ENCODE measurements around the gene DICER1. TPM values are rescaled to one million over a fixed set of nuclear protein-coding genes. Genes with fewer than 3 reads are reported as not detected.

The DICER1 gene
- total RNA-seq, 1 donor from 2014 or later, result 27.6 TPM

GRCh38 chr14:95192311-95192710 is 35.0 kb upstream of the DICER1 start:
- Histone ChIP-seq H3K27me3 (ENCODE audit: control insufficient read depth, insufficient read depth, low read length) (no peaks in the 10 kb centered on the region), H3K4me3 (ENCODE audit: low read depth, low read length) (no peak overlapping the region), H3K36me3 (ENCODE audit: control insufficient read depth, insufficient read depth, low read length) (peaks cover 3% of the 10 kb centered on the region)
- DNase-seq (ENCODE audit: low read depth) (no peak), FAIRE-seq (no peak)
- TF ChIP-seq CTCF (IDR thresholded peaks at IDR 0.05; ENCODE audit: insufficient read depth, low read length, severe bottlenecking), result no peak

- Histone ChIP-seq H3K36me3 (ENCODE audit: control insufficient read depth, insufficient read depth, low read length) (peaks cover 3% of the 10 kb centered on the region), H3K27me3 (ENCODE audit: control insufficient read depth, insufficient read depth, low read length) (no peaks in the 10 kb centered on the region), H3K4me3 (ENCODE audit: low read depth, low read length) (no peak overlapping the region)
- FAIRE-seq, result no peak
- no peak for TF ChIP-seq CTCF (IDR thresholded peaks at IDR 0.05; ENCODE audit: insufficient read depth, low read length, severe bottlenecking)
- DNase-seq (ENCODE audit: low read depth), result no peak
These were observed 34.3 kb upstream of the DICER1 start for GRCh38 chr14:95191445-95192199.

- no peak for TF ChIP-seq CTCF (IDR thresholded peaks at IDR 0.05; ENCODE audit: insufficient read depth, low read length, severe bottlenecking)
- no peak for FAIRE-seq
- no peak for DNase-seq (ENCODE audit: low read depth)
- Histone ChIP-seq H3K27me3 (ENCODE audit: control insufficient read depth, insufficient read depth, low read length) (no peaks in the 10 kb centered on the region), H3K4me3 (ENCODE audit: low read depth, low read length) (no peak overlapping the region), H3K36me3 (ENCODE audit: control insufficient read depth, insufficient read depth, low read length) (peaks cover 3% of the 10 kb centered on the region)
These were observed 33.5 kb upstream of the DICER1 start for GRCh38 chr14:95190857-95191256.

GRCh38 chr14:95190346-95190840 is 33.1 kb upstream of the DICER1 start:
- no peak overlapping the region for H3K4me3 ChIP-seq (ENCODE audit: low read depth, low read length)
- FAIRE-seq, result no peak
- peaks cover 3% of the 10 kb centered on the region for H3K36me3 ChIP-seq (ENCODE audit: control insufficient read depth, insufficient read depth, low read length)
- TF ChIP-seq CTCF (IDR thresholded peaks at IDR 0.05; ENCODE audit: insufficient read depth, low read length, severe bottlenecking), result no peak
- H3K27me3 ChIP-seq (ENCODE audit: control insufficient read depth, insufficient read depth, low read length), result no peaks in the 10 kb centered on the region
- no peak for DNase-seq (ENCODE audit: low read depth)

- TF ChIP-seq CTCF (IDR thresholded peaks at IDR 0.05; ENCODE audit: insufficient read depth, low read length, severe bottlenecking), result no peak
- FAIRE-seq (no peak), DNase-seq (ENCODE audit: low read depth) (no peak)
- no peaks in the 10 kb centered on the region for H3K27me3 ChIP-seq (ENCODE audit: control insufficient read depth, insufficient read depth, low read length)
- peaks cover 3% of the 10 kb centered on the region for H3K36me3 ChIP-seq (ENCODE audit: control insufficient read depth, insufficient read depth, low read length)
- no peak overlapping the region for H3K4me3 ChIP-seq (ENCODE audit: low read depth, low read length)
These were observed 32.2 kb upstream of the DICER1 start for GRCh38 chr14:95189367-95190132.
